ENCODE measurements around the gene CASQ2.

Gene CASQ2

DNA sequence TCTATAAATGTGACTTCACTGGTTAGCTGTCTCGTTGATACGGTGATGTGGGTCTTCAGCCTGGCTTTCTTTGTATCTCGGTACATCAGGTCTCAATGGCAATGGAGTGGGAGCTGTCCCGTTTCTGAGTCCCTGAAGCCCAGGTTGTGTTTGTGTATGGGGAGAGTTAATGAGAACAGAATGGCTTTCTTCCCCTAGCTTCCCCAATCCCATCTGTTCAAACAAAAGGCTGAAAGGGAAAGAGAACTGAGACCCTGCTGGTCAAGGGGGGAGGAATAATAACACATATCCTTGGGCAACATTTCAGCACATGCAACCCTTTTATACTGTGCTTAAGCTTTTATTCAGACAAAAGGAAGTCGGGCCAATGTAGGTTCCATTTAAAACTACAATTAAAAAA lies 28.4 kb upstream of the CASQ2 start:
- TF ChIP-seq, protein P1, sequence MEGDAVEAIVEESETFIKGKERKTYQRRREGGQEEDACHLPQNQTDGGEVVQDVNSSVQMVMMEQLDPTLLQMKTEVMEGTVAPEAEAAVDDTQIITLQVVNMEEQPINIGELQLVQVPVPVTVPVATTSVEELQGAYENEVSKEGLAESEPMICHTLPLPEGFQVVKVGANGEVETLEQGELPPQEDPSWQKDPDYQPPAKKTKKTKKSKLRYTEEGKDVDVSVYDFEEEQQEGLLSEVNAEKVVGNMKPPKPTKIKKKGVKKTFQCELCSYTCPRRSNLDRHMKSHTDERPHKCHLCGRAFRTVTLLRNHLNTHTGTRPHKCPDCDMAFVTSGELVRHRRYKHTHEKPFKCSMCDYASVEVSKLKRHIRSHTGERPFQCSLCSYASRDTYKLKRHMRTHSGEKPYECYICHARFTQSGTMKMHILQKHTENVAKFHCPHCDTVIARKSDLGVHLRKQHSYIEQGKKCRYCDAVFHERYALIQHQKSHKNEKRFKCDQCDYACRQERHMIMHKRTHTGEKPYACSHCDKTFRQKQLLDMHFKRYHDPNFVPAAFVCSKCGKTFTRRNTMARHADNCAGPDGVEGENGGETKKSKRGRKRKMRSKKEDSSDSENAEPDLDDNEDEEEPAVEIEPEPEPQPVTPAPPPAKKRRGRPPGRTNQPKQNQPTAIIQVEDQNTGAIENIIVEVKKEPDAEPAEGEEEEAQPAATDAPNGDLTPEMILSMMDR (IDR thresholded peaks at IDR 0.05; ENCODE audit: borderline replicate concordance, control extremely low read depth, extremely low read depth, insufficient read depth, missing control alignments) = no peak
- in situ Hi-C loops (cut with MboI; ENCODE audit: low sequenced_read_pairs, unreplicated experiment) = no loop called here
- DNase-seq (ENCODE audit: low spot score) = no peak

DNA sequence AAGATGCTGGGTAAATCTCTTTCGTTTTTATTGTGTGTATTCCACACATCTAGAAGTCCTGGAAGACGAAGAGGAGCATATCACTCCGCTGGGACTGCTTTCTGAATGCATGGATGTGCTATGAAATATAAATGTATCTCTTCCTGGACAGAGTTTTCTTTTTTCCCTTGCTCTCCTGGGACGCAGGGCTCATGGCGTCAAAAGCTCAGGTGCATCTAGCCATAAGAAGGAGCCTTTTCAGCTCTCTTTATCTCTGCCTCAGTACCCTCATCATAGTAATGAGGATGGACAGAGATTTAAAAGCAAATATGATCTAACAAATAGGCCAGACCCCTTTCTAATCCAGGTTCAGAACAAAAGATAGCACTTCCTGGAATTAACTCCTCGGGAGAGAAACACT lies 27.5 kb upstream of the CASQ2 start:
- in situ Hi-C loops (cut with MboI; ENCODE audit: low sequenced_read_pairs, unreplicated experiment) = no loop called here
- no peak for DNase-seq (ENCODE audit: low spot score)
- TF ChIP-seq, protein P1 (IDR thresholded peaks at IDR 0.05; ENCODE audit: borderline replicate concordance, control extremely low read depth, extremely low read depth, insufficient read depth, missing control alignments) = no peak

DNA sequence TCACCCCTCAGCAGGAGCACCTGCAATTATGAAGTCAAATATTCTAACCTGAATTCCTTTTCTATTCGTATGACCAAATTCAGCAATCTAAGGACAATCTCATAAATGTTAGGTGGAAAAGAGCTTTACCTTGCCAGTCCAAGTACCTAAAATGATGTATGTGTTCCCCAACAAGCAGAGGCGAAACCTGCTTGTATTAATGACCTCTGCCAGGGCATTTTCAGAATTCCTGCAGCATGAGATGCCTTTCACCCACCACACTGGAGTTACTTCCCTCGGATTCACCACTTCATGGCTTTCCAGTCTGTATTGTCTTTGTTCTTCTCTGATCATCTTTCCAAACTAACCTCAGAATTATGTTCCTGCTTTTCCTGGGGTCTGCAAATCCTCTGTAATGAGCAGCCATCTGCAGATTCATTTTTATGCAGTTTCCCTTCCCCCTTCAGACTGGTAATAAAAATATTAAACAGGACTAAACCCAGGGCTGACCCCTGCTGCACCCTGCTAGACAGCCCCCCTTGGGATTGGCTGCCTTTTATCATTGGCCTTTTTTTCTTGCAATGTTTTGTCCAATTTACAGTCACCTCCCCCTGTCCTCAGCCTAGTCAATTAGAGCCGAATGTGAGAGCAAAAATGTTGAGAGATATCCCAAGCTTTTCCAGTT lies 26.6 kb upstream of the CASQ2 start:
- in situ Hi-C loops (cut with MboI; ENCODE audit: low sequenced_read_pairs, unreplicated experiment) = no loop called here
- TF ChIP-seq, protein P1 (IDR thresholded peaks at IDR 0.05; ENCODE audit: borderline replicate concordance, control extremely low read depth, extremely low read depth, insufficient read depth, missing control alignments) = no peak
- DNase-seq (ENCODE audit: low spot score) = no peak

DNA sequence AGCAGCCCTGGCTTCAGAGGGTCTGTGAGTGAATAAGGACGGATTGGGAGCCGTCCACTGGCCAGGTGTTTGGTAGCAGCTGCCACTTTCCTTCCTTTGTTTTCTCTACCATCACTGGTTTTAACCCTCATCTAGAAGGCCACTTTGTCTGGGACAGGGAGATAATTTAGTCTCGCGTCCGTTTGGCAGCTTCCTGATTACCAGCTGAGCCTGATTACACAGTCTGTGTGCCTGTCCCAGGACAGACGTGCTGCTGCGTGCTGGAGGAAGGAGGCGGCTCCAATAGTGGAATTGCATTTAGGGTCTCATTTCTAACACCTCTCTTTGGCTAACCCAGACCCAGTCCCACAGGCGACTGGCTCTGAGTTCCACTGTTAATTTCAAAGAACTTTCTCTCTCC lies 24.6 kb upstream of the CASQ2 start:
- no peak for DNase-seq (ENCODE audit: low spot score)
- in situ Hi-C loops (cut with MboI; ENCODE audit: low sequenced_read_pairs, unreplicated experiment) = no loop called here
- TF ChIP-seq, protein P1 (IDR thresholded peaks at IDR 0.05; ENCODE audit: borderline replicate concordance, control extremely low read depth, extremely low read depth, insufficient read depth, missing control alignments) = no peak

DNA sequence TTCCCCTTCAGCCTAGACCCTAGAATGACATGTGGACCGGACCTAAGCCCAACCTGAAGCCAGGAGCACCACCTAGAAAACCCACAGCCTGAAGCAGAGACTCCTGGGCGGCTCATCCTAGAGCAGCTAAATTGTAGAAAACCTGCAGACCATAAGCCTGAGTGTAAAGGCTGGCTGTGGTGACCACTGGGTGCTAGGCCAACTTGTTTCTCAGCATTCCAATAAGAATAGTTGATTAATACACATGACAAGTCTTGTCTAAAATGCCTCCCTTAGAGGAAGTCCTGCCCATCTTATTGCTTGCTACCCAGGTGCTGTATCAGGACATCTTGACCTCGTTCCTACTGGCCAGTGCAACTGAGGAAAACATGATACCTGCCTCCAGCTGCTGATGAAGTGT lies 23.3 kb upstream of the CASQ2 start:
- TF ChIP-seq, protein P1 (IDR thresholded peaks at IDR 0.05; ENCODE audit: borderline replicate concordance, control extremely low read depth, extremely low read depth, insufficient read depth, missing control alignments) = no peak
- no peak for DNase-seq (ENCODE audit: low spot score)
- in situ Hi-C loops (cut with MboI; ENCODE audit: low sequenced_read_pairs, unreplicated experiment) = no loop called here

DNA sequence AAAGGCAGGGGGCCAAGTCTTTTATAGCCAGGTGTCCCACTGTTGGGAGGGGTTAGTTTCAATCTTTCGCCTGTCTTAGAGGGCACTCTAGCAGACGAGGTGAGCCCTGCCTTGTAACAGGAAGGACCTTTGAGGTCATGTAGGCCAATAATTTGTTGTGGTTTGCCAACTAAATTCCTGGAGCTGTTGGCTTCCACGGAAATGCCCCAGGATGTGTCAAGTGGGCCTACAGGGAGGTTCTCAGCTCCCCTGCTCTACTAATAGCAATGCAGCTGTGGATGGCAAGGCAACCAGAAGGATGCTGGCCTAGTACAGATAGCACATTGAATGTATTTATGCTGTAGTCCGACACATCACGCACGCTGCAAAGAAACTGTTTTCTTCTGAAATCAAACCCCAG lies 22.3 kb upstream of the CASQ2 start:
- TF ChIP-seq, protein P1 (IDR thresholded peaks at IDR 0.05; ENCODE audit: borderline replicate concordance, control extremely low read depth, extremely low read depth, insufficient read depth, missing control alignments) = no peak
- DNase-seq (ENCODE audit: low spot score) = no peak
- in situ Hi-C loops (cut with MboI; ENCODE audit: low sequenced_read_pairs, unreplicated experiment) = no loop called here
